GM11168 (cell line): ENCODE results near the gene SLC2A5.
"Not testable (repeated sequence)": the region's sequence is repeated elsewhere in the genome, so short reads cannot be mapped to it uniquely, and the experiment has no call there.

Source experiments
- in situ Hi-C: fragments of 300-500 bp; cut with MboI; formaldehyde crosslinking; loops from one replicate; pipeline ENCODE4 v1.12.0; 2022; ENCODE audit warnings: low sequenced_read_pairs; ENCODE audit not compliant: unreplicated experiment

The SLC2A5 gene

GRCh38 chr1:9069326-9070100 is at the start of gene SLC2A5:
TSS of gene SLC2A5 (minus strand) at chr1:9069635. CDS start at chr1:9069536, 99 bp downstream.
- in situ Hi-C loops, result loop anchor here (10.0 kb wide), 1 partner anchor 1105 kb away; no protein-coding TSS in a partner anchor

GRCh38 chr1:9118186-9118585 is 48.8 kb upstream of the SLC2A5 start:
- in situ Hi-C loops, result no loop called here

GRCh38 chr1:9115351-9116205 is 46.1 kb upstream of the SLC2A5 start:
- in situ Hi-C loops, result no loop called here

DNA sequence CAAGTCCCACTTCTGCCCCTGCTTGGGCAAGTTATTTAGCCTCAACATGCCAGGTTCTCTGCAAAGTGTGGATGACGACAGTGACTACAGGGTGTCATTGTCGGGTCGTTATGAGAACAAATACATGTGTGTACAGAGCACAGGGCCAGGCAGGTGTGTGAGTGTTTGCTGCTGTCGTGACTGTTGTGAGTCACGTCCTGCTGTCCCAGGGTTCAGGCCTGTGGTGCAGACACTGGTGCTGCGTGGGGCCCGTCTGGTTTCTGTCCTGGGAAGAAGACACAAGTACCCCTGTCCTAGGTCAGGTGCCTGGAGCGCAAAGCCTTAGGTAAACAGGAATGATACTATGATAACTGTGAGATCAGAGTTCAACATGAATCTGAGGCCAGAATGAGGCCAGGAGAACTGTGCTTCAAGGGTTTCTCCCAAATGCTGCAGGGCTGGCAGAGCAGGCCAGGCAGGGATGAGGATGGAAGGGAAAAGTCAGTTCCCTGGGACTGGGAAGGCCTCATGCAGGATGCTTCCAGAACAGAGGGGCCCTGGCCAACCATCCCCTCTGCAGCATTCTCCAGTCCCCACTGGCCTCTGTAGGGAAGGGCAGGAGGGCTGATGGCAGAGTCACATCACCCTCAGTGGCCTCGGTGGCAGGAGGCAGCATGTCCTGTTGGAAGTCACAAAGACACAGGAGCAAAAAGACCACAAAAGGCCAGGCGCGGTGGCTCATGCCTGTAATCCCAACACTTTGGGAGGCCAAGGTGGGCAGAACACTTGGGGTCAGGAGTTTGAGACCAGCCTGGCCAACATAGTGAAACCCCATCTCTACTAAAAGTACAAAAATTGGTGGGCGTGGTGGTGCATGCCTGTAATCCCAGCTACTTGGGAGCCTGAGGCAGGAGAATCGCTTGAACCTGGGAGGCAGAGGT is 43.8 kb upstream of the SLC2A5 start:
- in situ Hi-C loops, result no loop called here

DNA sequence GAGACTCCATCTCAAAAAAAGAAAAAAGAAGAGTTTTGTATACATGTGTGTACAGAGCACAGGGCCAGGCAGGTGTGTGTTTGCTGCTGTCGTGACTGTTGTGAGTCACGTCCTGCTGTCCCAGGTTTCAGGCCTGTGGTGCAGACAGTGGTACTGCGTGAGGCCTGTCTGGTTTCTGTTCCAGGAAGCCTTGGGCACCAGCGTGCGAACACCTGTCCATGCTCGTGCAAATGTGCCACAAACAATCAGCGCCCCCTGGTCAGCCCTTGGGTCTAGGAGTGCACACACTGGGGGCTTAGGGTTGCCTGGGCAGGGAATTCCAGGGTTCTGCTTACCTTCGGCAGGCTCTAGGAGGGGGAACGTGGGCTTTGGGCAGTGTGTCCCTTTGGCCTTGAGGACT is 42.5 kb upstream of the SLC2A5 start:
- in situ Hi-C loops, result no loop called here

DNA sequence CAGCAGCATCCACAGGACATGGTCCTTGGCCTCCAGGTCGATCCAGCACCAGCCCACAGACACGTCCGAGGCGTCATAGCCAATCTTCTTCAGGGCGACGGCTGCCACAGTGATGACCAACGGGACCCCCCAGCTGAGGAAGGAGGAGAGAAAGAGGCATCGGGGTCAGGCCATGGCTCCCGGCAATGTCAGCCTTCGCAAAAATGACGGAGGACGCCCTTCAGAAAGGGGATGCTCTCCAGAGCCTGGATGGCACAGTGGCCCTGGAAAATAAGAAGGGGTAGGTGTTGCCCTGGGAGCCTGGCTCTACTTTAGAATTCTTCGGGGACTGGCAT is 41.9 kb upstream of the SLC2A5 start:
- in situ Hi-C loops, result no loop called here

DNA sequence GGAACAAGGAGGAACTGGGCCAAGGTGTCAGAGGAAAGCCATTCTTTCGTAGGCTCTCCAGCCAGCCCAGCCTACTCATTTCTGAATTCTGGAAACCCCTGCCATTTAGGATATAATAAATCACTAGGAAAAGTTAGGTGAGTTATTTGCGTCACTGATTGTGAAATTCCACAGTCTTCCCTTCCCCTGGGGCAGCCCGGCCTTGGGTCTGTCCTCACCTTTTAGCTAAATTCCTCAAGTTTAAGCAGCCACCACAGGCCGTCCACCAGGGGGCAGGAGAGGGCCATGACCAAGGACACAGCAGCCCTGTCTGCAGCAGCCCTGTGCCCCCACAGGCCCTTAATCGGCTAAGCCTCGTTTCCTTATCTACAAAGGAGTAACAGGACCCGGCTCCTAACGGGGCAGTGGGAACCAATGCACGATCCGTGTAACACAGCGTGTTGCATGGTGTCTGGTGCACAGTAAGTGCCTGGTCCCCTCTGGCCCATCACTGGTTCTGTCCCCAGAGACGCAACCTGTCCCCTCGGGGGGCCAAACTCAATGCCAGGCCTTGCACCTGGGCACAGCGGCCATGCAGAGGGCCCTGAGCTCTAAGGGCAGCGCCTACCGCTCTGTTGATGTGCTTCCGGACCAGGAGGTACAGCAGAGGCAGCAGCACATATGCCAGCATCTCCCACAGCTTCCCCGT is 41.4 kb upstream of the SLC2A5 start:
- in situ Hi-C loops, result no loop called here

- in situ Hi-C loops, result loop anchor here (5.0 to 10.0 kb wide), 2 partner anchors 91 to 183 kb away; no protein-coding TSS in a partner anchor
Measured at GRCh38 chr1:9108056-9108665, 38.7 kb upstream of the SLC2A5 start.

GRCh38 chr1:9107136-9107535 is 37.7 kb upstream of the SLC2A5 start:
- in situ Hi-C loops, result loop anchor here (5.0 to 10.0 kb wide), 2 partner anchors 90 to 182 kb away; no protein-coding TSS in a partner anchor

- in situ Hi-C loops, result loop anchor here (5.0 to 10.0 kb wide), 2 partner anchors 89 to 181 kb away; no protein-coding TSS in a partner anchor
Measured at GRCh38 chr1:9106286-9106685, 36.9 kb upstream of the SLC2A5 start.

DNA sequence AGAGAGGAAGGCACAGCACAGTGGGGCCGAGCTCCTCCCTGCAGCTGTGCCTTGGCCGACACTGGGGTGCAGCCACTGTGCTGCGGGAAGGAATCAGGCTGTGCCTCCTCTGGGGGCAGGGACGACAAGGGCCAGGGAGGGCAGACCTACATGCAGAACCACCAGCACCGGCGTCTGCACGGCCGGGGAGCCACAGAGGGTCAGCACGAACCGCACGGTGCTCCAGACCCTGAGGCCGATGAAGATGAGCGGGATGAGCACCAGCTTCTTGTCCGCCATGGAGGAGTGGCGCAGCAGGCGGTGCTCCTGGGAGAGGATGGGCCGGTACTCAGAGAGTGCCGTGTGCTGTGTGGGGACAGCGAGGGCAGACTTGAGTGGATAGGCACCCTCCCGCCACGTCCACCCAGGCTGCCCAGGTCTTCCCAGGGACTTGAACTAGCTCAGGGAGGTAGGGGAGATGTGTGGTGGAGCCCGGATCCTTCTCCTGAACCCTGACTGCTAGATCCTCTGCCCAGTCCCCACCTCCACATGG is 36.0 kb upstream of the SLC2A5 start:
- in situ Hi-C loops, result loop anchor here (5.0 to 10.0 kb wide), 2 partner anchors 88 to 181 kb away; no protein-coding TSS in a partner anchor

DNA sequence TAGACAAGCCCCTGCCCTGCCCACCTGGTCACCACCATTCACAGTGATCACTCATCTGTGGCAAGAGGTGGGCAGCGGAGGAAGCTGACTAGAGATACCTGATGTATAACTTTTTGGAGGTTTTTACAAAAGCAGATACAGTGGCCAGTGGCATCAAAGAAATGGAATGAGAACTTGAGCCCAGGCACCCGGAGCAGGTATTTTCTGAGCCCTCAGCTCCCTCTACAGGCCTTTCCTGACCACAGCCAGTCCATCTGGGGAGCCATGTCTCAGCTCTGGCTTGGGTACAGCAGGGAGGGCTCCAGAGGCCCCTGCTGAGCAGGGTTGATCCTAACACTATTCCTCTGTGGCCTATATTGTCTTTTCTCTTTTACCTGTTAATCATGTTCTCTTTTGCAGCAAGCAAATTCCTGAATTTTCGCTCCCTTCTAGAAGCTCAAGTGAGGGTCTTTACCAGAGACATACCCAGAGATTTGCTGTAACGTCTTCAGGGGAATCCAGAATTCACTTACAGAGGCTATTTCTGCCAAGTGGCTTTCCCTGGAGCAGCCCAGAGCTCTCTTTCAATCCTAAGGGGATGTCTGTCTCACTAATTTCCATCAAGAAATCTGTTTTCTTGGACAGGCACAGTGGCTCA is 32.2 kb upstream of the SLC2A5 start:
- in situ Hi-C loops, result loop anchor here (10.0 kb wide), 1 partner anchor 177 kb away; no protein-coding TSS in a partner anchor

DNA sequence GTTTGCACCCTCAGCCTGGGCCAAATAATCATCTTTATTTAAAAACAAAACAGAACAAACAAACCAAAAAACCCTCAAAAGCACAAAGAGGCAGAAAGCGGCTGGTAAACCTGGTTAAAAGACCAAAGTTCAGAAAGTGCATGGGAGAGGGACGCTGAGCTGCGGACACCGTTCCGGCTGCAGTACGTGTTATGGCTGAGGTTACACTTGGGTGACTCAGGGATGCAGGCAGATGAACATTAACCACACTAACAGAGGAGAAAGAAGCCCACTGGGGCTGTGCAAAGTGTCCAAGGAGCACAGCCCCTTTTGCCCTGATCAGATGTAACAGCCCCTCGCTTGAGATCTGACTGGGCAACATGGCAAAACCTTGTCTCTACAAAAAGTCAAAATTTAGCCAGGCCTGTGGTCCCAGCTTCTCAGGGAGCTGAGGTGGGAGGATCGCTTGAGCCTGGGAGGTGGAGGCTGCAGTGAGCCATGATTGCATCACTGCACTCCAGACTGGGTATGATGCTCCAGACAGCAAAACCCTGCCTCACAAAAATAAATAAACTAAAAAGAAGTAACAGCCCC is 31.1 kb upstream of the SLC2A5 start:
- in situ Hi-C loops, result loop anchor here (10.0 kb wide), 1 partner anchor 176 kb away; no protein-coding TSS in a partner anchor

DNA sequence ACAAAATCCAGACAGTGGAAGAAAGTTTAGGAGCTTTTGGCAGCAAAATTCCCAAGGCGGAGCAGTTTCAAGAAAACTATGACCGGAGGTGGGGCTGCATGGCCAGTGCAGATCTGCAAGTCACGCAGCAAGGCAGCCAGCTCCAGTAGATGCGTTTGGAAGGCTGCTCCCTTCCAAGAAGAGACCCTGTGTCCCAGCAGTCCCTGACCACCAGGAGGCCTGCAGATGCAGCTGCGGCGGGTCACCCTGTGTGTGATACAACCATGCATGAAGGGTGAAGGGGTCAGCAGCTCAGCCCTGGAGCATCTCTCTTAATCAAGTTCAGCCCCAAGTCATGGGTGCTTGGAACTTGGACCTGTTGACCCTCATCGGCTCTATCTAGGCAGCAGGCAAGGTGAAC is 30.1 kb upstream of the SLC2A5 start:
- in situ Hi-C loops, result no loop called here

DNA sequence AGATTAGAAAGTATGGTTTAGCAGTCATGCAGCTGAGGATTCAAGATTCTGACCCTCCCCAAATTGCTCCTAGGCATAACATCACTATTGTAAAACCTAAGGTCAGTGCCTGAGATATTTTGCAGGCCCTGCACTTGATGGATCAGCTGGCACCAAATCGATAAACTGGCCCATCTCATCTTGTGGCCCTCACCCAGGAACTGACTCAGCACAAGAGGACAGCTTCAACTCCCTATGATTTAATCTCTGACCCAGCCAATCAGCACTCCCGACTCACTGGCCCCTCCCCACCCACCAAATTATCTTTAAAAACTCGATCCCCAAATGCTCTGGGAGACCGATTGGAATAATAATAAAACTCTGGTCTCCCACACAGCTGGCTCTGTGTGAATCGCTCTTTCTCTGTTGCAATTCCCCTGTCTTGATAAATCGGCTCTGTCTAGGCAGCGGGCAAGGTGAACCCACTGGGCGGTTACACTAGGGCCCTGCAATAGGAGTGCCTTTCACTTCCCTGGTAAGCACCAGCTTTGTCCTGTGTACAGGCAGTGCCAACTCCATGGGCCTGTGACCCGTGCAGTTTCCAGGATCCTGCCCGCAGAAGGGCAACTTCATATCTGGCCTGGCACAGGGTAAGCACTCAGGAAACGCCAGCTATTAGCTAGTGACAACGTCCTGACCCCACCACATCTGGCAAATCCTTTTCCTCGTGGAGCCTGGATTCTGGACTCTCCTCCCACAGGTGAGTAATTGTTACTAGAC is 28.7 kb upstream of the SLC2A5 start:
- in situ Hi-C loops, result no loop called here

GRCh38 chr1:9095818-9096217 is 26.4 kb upstream of the SLC2A5 start:
- in situ Hi-C loops, result no loop called here

DNA sequence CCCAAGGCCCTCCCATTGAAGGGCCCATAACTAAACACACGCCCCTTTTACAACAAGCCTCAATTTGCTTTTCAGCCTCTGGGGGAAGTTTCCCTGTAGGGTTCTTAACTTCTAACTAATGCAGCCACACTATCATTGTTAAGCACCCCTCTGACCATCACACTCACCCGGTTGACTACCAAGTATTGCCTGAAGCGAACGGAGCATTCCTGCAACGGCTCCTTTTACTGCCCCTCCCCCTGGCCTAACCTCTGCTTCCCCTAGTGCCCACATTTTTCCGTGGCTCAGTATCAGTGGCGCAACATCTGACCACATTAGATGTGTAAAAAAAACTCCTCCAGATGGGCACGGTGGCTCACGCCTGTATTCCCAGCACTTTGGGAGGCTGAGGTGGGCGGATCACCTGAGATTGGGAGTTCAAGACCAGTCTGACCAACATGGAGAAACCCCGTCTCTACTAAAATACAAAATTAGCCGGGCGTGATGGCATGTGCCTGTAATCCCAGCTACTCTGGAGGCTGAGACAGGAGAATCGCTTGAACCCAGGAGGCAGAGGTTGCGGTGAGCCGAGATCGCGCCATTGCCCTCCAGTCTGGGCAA is 24.7 kb upstream of the SLC2A5 start:
- in situ Hi-C loops, result not testable (repeated sequence)
